Mesodermal cell (in vitro differentiated cells): ENCODE data around the gene MS4A4A. TPM values are rescaled to one million over a fixed set of nuclear protein-coding genes. Genes with fewer than 3 reads are reported as not detected.

Source experiments
- H3K27ac ChIP-seq: 2 replicates; pipeline ENCODE4 v1.7.0; 2013; ENCODE audit warnings: mild to moderate bottlenecking, low read depth, low read length, moderate library complexity; ENCODE audit not compliant: severe bottlenecking
- H3K36me3 ChIP-seq: 2 replicates; pipeline ENCODE4 v1.7.1; 2013; ENCODE audit warnings: mild to moderate bottlenecking, low read length, moderate library complexity; ENCODE audit not compliant: control insufficient read depth, insufficient read depth
- H3K4me1 ChIP-seq: one replicate; pipeline ENCODE4 v1.7.1; 2013; ENCODE audit warnings: mild to moderate bottlenecking, low read length; ENCODE audit not compliant: insufficient read depth, control insufficient read depth, poor library complexity, severe bottlenecking
- H3K4me3 ChIP-seq: 2 replicates; pipeline ENCODE4 v1.7.0; 2013; ENCODE audit warnings: low read length, control low read depth, mild to moderate bottlenecking; ENCODE audit not compliant: insufficient read depth, poor library complexity, severe bottlenecking; ENCODE audit errors: extremely low read depth
- H3K9me3 ChIP-seq: 2 replicates; pipeline ENCODE4 v1.7.1; 2013; ENCODE audit warnings: mild to moderate bottlenecking, low read length, moderate library complexity; ENCODE audit not compliant: control insufficient read depth
- WGBS, 2 experiments: methylation state at CpG; one replicate each; pipeline ENCODE4 v1.1.5; 2013; ENCODE audit warnings: missing lambda C conversion rate in 2 of 2; ENCODE audit not compliant: insufficient coverage in 2 of 2; 5-methylcytosine and 5-hydroxymethylcytosine counted together
- polyA plus RNA-seq, 2 experiments: library from polyadenylated mRNA; stranded (reverse); fragments of 50-300 nt; gene quantifications; one replicate each; pipeline ENCODE4 v1.2.3, GENCODE V29; 2013

MS4A4A gene
- polyA plus RNA-seq (2013, experiment 1 of 2): not detected
- polyA plus RNA-seq (2013, experiment 2 of 2): not detected

DNA sequence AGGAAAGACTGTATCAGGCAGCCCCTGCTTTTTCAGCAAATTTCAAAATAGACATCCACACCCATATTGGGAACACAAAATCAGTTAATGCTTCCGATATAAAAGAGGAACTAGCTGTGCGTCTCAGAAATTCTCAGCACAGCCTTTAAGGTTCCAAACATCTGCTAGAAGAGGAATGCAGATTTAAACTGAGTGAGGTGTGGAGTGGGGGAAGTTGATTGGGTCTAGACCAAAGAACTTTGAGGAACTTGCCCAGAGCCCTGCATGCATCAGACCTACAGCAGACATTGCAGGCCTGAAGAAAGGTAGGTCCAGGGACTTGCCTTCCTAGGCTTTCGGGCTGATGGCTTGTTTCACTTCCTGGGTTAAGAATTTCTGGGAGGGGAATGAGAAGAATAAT lies at the start of gene MS4A4A:
Gene MS4A4A, plus strand, starts transcription at position 255 of the 400 bp plus-strand sequence. Its CDS starts 10 bp downstream, at position 265.
- WGBS, 2 experiments: 93% methylated on average over 2 to 3 of the region's 3 CpGs
- Histone ChIP-seq H3K36me3 (no peaks in the 10 kb centered on the region), H3K4me3 (no peak within 1 kb of the TSS)

DNA sequence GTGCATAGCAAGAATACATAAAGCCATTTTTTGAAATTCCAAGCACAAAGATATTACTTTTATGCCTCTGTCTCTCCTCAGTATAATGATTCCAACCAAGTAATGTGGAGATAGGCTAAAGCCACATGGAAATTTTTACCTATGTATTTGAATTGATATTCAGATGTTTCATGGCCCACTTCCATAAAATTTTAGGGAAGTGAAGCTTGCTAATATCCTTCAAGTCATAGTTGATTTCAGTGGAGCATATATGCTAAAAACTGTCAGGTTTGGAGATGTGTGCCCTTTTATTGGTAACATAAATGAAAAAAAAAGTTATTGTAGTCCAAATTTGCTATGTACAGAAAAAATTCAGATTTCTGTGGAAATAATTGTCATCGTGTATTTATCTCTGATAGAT lies 49.8 kb upstream of the MS4A4A start:
- no peaks in the 10 kb centered on the region for H3K4me1 ChIP-seq
- WGBS, 2 experiments: no CpG with 5 or more reads among the region's 1 CpG
- no peaks in the 10 kb centered on the region for H3K9me3 ChIP-seq
- no peaks in the 10 kb centered on the region for H3K36me3 ChIP-seq
- no peak overlapping the region for H3K27ac ChIP-seq
- H3K4me3 ChIP-seq: no peak overlapping the region

More for the DNA sequence above, at the start of gene MS4A4A:
- Histone ChIP-seq H3K9me3 (no peaks in the 10 kb centered on the region), H3K27ac (no peak within 1 kb of the TSS), H3K4me1 (peaks cover 2% of the 10 kb centered on the region)

DNA sequence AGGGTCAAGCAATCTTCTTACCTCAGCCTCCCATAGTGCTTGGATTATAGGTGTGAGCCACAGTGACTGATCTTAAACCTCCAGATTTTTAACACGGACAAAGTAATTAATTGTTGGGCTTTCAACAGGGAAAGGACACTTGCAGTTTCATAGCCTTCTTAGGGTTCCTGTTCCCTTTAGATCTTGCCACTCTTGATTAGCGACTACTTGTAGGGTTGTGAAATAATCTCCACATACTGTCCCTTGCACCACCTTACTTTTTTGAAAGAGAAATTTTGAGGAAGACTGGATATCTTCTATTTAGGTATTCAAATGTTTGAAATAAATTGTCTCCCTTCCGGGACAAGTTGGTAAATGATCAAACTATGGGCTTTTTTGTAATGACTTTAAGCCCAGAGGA lies 45.1 kb upstream of the MS4A4A start:
- WGBS, 2 experiments: 80 to 92% methylated on average over 1 to 2 of the region's 3 CpGs
- H3K36me3 ChIP-seq: no peaks in the 10 kb centered on the region
- no peak overlapping the region for H3K4me3 ChIP-seq
- no peaks in the 10 kb centered on the region for H3K9me3 ChIP-seq
- no peaks in the 10 kb centered on the region for H3K4me1 ChIP-seq
- H3K27ac ChIP-seq: no peak overlapping the region

DNA sequence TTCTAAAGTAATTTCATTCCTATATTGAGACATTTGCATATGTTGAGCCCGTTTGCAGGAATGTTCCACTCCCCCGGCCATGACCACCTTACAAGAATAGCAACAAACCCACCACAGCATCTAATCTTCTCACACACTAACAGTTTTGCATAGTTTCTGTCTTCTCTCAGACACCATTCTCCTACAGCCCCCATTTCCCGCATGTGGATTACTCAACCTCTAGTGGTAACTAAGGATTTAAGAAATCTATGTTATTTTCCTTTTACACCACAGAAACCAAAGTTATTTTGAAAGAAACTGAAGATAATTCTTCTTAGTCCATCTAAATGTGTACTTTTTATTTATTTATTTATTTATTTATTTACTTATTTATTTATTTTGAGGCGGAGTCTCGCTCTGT lies 39.8 kb upstream of the MS4A4A start:
- Histone ChIP-seq H3K27ac (no peak overlapping the region), H3K9me3 (no peaks in the 10 kb centered on the region), H3K36me3 (no peaks in the 10 kb centered on the region), H3K4me3 (no peak overlapping the region), H3K4me1 (no peaks in the 10 kb centered on the region)
- WGBS, 2 experiments: 62 to 92% methylated on average over 2 of the region's 5 CpGs

DNA sequence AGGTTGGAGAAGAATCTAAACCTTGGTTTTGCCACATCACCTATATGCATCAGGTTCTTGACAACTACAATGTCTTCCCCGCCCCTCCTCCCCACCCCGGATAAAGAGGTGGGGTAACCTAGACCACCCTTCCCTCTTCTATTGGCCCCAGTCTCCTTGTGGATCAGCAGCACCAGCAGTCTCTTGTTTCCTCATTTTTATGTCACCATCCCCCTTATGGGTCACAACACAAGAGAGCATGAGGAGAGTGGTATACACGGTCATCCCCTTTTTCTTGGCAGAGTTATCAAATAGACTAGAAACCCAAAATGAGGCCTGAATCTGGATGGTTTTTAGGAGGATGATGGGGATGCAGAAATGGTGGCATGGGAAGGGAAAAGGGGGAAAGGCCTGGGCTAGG lies 38.7 kb upstream of the MS4A4A start:
- no peak overlapping the region for H3K4me3 ChIP-seq
- H3K36me3 ChIP-seq: no peaks in the 10 kb centered on the region
- H3K9me3 ChIP-seq: no peaks in the 10 kb centered on the region
- 100% methylated on average over 2 to 3 of the region's 3 CpGs for WGBS, 2 experiments
- no peak overlapping the region for H3K27ac ChIP-seq
- H3K4me1 ChIP-seq: no peaks in the 10 kb centered on the region

DNA sequence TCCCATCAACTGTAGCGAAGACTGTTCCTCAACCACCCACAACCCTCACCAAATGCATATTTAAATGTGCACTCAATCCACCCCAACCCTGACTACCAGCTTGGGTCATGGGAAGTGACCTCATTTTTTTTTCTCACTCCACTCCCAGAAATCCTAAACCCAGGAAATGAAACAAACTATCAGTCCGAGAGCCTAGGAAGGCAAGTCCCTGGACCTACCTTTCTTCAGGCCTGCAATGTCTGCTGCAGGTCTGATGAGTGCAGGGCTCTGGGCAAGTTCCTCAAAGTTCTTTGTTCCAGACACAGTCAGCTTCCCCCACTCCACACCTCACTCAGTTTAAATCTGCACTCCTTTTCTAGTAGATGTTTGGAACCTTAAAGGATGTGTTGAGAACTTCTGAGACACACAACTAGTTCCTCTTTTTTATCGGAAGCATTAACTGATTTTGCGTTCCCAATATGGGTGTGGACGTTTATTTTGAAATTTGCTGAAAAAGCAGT lies 37.7 kb upstream of the MS4A4A start, which contains the start of gene MS4A4E:
Gene MS4A4E, minus strand, starts transcription at position 398 of the 500 bp plus-strand sequence. CDS start 13,082 bp downstream, outside the sequence.
- Histone ChIP-seq H3K4me3 (no peak within 1 kb of the TSS), H3K9me3 (no peaks in the 10 kb centered on the region), H3K27ac (no peak within 1 kb of the TSS), H3K4me1 (no peaks in the 10 kb centered on the region), H3K36me3 (no peaks in the 10 kb centered on the region)
- 86% methylated on average over 1 to 5 of the region's 5 CpGs for WGBS, 2 experiments

DNA sequence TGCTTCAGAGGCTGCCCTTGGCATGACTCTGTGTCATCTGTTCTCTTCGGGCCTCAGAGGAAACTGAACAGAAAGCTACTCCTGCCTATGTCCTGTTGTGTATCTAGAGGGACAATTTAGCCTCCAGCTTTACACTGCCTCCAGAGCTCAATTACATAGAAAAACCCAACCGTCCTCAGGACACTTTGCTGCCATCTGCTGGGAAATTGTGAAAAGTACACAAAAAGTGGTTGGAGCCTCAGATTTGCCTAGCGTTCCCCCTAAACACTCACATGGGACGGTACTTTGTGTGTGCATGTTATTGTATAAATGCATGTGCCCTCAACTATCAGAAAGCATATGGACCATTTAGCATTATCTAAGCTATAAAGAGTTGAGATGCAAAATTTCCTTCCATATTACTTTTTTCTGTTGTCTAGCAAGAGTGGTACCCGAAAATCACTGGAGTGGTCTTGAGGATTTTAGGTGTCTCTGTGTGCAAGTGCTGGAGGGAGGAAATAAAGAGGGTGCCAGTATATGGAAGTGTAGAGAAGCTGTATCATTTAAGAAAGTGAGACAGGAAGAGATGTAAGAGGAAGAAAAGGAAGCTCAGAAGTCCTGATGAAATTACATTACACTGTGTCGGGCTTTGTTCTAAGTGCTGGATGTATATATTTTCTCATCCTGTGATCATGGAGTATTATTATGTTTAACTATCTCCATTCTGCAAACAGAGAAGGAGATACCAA lies 28.8 kb upstream of the MS4A4A start:
- 53% methylated on average over 2 of the region's 6 CpGs; no CpG with 5 or more reads in 1 of the 2 experiments for WGBS, 2 experiments
- H3K36me3 ChIP-seq: no peaks in the 10 kb centered on the region
- H3K4me3 ChIP-seq: no peak overlapping the region
- no peak overlapping the region for H3K27ac ChIP-seq
- H3K9me3 ChIP-seq: peaks cover 5% of the 10 kb centered on the region
- H3K4me1 ChIP-seq: no peaks in the 10 kb centered on the region

DNA sequence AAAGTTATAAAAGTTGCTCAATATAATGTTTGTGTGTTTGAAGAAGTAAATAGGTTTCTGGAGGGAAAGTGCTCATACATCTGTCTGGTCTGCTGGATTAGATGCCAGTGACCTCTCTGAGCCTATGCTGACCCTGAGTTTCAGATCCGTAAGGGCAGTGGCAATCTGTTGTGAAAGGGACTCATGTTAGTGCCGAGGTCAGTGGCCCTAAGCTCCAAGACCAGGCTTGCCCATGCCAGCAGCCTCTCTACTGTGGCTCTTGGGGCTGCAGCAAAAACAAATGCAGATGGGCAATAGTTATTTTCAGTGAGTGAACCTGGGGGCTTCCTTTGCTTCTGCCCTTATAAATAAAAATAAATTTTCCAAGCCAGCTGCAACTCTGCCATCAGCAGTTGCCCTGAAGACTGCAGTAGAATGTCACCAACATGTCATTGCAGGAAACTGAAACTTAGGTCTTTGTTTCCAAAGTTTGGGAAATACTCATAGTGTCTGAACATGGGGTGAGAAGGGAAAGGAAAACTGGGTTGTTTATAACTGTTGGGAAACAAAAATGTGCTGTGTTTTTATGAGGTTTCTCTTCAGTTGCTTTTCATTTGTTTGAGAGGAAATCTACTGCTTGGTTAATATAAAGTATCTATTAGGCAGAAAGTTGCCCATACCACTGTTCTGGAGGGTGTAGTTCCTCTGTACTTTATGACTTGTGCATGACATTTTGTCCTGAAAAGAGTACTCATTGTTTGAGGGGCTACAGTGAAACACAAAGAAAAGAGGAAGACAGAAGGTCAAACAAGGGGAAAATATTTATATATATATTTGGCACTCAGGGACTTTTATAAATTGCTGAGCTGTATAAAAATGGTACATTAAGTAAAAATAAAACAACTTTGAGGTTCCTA lies 28.0 kb upstream of the MS4A4A start:
- no peak overlapping the region for H3K27ac ChIP-seq
- H3K9me3 ChIP-seq: peaks cover 5% of the 10 kb centered on the region
- 77 to 86% methylated on average over 1 to 2 of the region's 2 CpGs for WGBS, 2 experiments
- H3K36me3 ChIP-seq: no peaks in the 10 kb centered on the region
- H3K4me3 ChIP-seq: no peak overlapping the region
- no peaks in the 10 kb centered on the region for H3K4me1 ChIP-seq

DNA sequence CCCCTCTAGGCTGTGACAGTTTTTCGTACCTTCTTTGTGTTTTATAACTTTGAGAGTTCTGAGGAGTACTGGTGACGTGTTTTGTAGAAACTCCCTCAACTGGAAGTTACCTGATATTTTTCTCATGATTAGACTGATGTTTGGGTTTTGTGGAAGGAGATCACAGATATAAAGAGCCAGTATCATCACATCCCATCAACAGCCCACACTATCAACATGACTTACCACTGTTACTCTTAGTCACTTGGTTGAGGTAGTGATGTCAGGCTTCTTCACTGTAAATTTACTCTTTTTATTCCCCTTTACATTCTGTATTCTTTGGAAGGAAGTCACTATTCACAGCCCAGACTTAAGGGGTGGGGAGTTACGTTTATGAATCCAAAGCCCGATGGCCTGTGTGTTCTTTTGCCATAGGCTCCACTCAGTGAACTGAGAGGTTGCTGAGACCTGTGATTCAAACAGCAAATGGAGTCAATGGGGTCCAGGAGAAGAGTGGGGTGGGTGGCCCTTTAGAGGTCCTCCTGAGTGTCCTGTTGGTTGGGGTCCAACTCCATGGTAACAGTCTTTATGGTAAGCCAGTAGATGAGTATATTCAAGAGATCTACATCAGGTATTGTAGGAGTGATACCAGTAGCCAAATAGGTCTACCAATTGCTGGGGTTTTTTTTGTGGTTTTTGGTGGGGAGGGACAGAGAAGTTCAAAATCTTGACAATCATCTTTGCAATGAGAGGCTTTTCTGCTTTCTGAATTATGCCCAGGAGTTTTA lies 22.3 kb upstream of the MS4A4A start:
- peaks cover 12% of the 10 kb centered on the region for H3K9me3 ChIP-seq
- H3K4me3 ChIP-seq: no peak overlapping the region
- no peaks in the 10 kb centered on the region for H3K36me3 ChIP-seq
- WGBS, 2 experiments: no CpG with 5 or more reads among the region's 4 CpGs
- no peak overlapping the region for H3K27ac ChIP-seq
- H3K4me1 ChIP-seq: no peaks in the 10 kb centered on the region

DNA sequence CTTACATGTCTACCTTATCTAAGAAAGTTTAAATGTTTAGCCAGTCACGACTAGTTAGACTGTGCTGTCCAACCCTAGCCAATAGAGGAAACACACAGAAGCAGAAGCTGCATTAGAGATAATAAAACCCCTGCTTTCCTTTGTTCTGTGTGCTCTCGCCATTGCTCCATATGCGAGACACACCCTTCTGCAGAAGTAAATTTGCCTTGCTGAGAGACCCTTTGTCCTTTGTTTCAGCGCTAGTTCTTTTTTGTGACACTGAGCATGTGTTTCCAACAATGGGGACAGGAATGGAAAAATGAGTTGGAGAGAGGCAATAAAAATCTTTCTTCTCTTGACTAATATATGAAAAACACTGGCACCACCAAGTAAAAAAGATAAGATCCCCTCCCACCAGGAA lies 19.5 kb upstream of the MS4A4A start:
- H3K27ac ChIP-seq: no peak overlapping the region

More for the DNA sequence above, 19.5 kb upstream of the MS4A4A start:
- WGBS, 2 experiments: 83 to 91% methylated on average over 3 to 4 of the region's 4 CpGs
- no peak overlapping the region for H3K4me3 ChIP-seq
- H3K9me3 ChIP-seq: peaks cover 7% of the 10 kb centered on the region
- H3K36me3 ChIP-seq: no peaks in the 10 kb centered on the region
- H3K4me1 ChIP-seq: no peaks in the 10 kb centered on the region
